ENCODE measurements around the gene APMAP.

DNA sequence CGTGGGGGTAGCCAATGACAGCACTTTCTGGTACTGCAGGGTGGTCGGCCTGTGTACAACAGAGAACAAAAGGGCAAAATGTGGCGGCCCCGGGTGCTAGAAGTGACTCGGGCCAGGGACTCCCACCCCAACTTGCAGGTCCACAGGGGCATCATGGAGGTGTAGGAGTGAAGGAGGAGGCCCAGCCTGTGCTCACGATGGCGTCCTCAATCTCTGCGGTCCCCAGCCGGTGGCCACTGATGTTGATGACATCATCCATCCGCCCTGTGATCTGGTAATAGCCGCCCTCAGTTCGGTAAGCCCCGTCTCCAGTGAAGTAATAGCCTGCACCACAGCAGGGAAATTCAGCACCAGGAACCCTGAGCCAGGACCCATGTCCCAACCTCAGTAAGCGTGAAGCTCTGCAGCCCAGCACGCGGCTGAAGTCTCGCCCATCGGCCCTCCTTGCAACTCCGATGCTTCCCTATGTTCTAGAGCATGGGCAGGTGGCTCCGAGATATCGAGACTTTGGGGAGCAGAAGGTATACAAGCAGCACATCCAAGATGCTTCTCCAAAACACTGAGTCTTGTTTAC, 20.2 kb upstream of the APMAP start:
- TF ChIP-seq, protein P1, sequence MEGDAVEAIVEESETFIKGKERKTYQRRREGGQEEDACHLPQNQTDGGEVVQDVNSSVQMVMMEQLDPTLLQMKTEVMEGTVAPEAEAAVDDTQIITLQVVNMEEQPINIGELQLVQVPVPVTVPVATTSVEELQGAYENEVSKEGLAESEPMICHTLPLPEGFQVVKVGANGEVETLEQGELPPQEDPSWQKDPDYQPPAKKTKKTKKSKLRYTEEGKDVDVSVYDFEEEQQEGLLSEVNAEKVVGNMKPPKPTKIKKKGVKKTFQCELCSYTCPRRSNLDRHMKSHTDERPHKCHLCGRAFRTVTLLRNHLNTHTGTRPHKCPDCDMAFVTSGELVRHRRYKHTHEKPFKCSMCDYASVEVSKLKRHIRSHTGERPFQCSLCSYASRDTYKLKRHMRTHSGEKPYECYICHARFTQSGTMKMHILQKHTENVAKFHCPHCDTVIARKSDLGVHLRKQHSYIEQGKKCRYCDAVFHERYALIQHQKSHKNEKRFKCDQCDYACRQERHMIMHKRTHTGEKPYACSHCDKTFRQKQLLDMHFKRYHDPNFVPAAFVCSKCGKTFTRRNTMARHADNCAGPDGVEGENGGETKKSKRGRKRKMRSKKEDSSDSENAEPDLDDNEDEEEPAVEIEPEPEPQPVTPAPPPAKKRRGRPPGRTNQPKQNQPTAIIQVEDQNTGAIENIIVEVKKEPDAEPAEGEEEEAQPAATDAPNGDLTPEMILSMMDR (IDR thresholded peaks at IDR 0.05): no peak
- no peak for TF ChIP-seq POLR2A (IDR thresholded peaks at IDR 0.05)
